Pulmonary artery endothelial cell (primary cell): ENCODE results near the gene DUSP18. TPM values are rescaled to one million over a fixed set of nuclear protein-coding genes. Genes with fewer than 3 reads are reported as not detected.
"Not testable (repeated sequence)": the region's sequence is repeated elsewhere in the genome, so short reads cannot be mapped to it uniquely, and the experiment has no call there.

ENCODE experiments used
- DNase-seq: peaks from one replicate; pipeline ENCODE4 v3.0.0-alpha.2; 2011; ENCODE audit warnings: low read depth, low spot score
- total RNA-seq: library from RNA; depleted of rRNA; stranded (reverse); fragments of >200 nt; gene quantifications from 2 replicates; pipeline ENCODE4 v1.2.3, GENCODE V29; 2014

DUSP18 gene
- total RNA-seq, 1 donor from 2014 or later = 10.6 TPM

- no peak for DNase-seq
These were observed 26.7 kb downstream of the DUSP18 start for GRCh38 chr22:30640839-30641430.

- DNase-seq = no peak
These were observed 27.3 kb downstream of the DUSP18 start for GRCh38 chr22:30640361-30640760.

- no peak for DNase-seq
These were observed 30.0 kb downstream of the DUSP18 start for GRCh38 chr22:30637701-30638114.

- no peak for DNase-seq
These were observed 31.2 kb downstream of the DUSP18 start for GRCh38 chr22:30636226-30637077.

- DNase-seq = peak; percentile 63
These were observed 32.1 kb downstream of the DUSP18 start, which contains the start of gene SLC35E4 for GRCh38 chr22:30635273-30636225. SLC35E4 (plus strand) TSS chr22:30635781; CDS start chr22:30636451, 670 bp downstream.

GRCh38 chr22:30634471-30635233, 33.0 kb downstream of the DUSP18 start:
- peak; percentile 60 for DNase-seq

- DNase-seq = not testable (repeated sequence)
These were observed 36.2 kb downstream of the DUSP18 start for GRCh38 chr22:30631469-30631868.

- no peak for DNase-seq
These were observed 39.2 kb downstream of the DUSP18 start for GRCh38 chr22:30628491-30628890.

- DNase-seq = no peak
These were observed 40.2 kb downstream of the DUSP18 start for GRCh38 chr22:30627471-30627870.

GRCh38 chr22:30626413-30626812, 41.3 kb downstream of the DUSP18 start:
- no peak for DNase-seq

- not testable (repeated sequence) for DNase-seq
These were observed 47.8 kb downstream of the DUSP18 start for GRCh38 chr22:30619909-30620308.

- DNase-seq = no peak
These were observed 49.9 kb downstream of the DUSP18 start for GRCh38 chr22:30617819-30618218.

- no peak for DNase-seq
These were observed 52.1 kb downstream of the DUSP18 start for GRCh38 chr22:30615543-30615954.

GRCh38 chr22:30614879-30615278, 52.8 kb downstream of the DUSP18 start:
- no peak for DNase-seq

GRCh38 chr22:30614268-30614667, 53.4 kb downstream of the DUSP18 start:
- DNase-seq = no peak

- DNase-seq = no peak
These were observed 54.9 kb downstream of the DUSP18 start for GRCh38 chr22:30612789-30613188.

Other genes with a start within 250 kb of the DUSP18 start
- gene MTFP1, start 242.1 kb downstream of the DUSP18 start, total RNA-seq = 32.2 and 43.2 TPM in 2 replicates
- gene SEC14L3, start 195.9 kb downstream of the DUSP18 start, total RNA-seq = not detected in 2 replicates
- not detected in 2 replicates for gene SEC14L4, start 162.2 kb downstream of the DUSP18 start, total RNA-seq
- gene SEC14L6, start 121.1 kb downstream of the DUSP18 start, total RNA-seq = 0.04 TPM in 1 of 2 replicates, not detected in the other
- not detected in 2 replicates for gene GAL3ST1, start 93.2 kb downstream of the DUSP18 start, total RNA-seq
- 115 and 119 TPM in 2 replicates for gene PES1, start 76.0 kb downstream of the DUSP18 start, total RNA-seq
- gene TCN2, start 60.7 kb downstream of the DUSP18 start, total RNA-seq = 61.3 and 68.3 TPM in 2 replicates
- 26.5 and 29.7 TPM in 2 replicates for gene SLC35E4, start 32.1 kb downstream of the DUSP18 start, total RNA-seq
- 5.9 and 7.3 TPM in 2 replicates for gene OSBP2, start 27.0 kb upstream of the DUSP18 start, total RNA-seq